HG03439 (cell line): ENCODE measurements around the gene IER3IP1.
"Not testable (repeated sequence)": the region's sequence is repeated elsewhere in the genome, so short reads cannot be mapped to it uniquely, and the experiment has no call there.

ENCODE experiments used
- ATAC-seq: cut with Tn5 transposase; IDR thresholded peaks from one replicate; pipeline ENCODE4 v1.9.1; 2021; ENCODE audit warnings: mild to moderate bottlenecking, moderate library complexity; ENCODE audit not compliant: unreplicated experiment

The IER3IP1 gene

GRCh38 chr18:47175898-47176575, at the start of gene IER3IP1:
IER3IP1 (minus strand) TSS chr18:47176364; CDS start chr18:47176277, 87 bp downstream.
- peak; percentile 84 for ATAC-seq

GRCh38 chr18:47215554-47216138, 39.5 kb upstream of the IER3IP1 start:
- ATAC-seq: no peak

DNA sequence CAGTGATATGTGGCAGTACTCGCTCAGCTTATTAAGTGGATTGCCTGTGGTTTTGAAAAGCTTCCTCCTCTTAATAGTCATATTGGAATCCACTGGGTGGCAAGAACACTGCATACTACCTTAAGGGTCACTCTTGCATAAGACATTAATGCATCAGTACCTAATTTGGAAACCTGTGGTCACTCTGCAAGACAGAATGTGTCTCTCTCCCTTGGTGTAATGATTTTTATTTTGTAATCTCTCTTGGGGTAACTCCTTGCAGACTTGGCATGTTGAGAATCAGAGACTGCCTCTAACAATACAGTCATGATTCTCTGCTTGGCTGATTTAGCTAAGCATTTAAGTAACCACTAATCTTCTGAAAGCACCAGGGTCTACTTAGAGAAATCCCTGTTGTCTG, 33.0 kb upstream of the IER3IP1 start:
- no peak for ATAC-seq

DNA sequence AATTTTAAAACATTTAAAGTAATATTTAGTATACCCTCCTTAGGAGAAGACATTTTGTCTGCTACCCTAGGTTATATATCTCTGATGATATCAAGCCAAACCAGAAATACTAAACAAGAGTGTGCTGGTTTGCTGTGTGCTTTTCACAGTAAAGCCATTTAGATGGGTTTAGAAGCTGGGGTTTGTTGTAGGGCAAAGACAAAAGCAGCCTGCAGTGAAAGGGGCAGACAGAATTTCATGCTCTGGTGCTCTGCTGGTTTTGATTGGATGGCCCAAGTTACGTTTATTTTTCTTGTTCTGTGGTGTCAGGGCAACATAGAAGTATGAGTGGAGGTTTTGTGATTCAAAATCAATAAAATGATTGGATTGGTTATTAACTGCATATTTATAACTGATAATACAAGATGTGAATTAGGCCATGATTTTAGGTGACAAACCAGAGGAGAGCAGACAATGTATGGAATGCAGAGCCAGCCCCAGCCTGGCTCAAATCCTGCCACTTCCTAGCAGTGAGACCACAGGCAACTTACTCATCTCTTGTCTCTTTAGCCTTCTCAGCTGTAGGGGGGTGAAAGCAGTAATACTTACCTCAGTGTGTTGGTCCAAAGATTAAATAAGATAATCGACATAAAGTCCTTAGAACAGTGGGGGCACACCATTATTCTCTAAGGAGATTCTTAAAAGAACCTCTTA, 30.9 kb upstream of the IER3IP1 start:
- no peak for ATAC-seq

DNA sequence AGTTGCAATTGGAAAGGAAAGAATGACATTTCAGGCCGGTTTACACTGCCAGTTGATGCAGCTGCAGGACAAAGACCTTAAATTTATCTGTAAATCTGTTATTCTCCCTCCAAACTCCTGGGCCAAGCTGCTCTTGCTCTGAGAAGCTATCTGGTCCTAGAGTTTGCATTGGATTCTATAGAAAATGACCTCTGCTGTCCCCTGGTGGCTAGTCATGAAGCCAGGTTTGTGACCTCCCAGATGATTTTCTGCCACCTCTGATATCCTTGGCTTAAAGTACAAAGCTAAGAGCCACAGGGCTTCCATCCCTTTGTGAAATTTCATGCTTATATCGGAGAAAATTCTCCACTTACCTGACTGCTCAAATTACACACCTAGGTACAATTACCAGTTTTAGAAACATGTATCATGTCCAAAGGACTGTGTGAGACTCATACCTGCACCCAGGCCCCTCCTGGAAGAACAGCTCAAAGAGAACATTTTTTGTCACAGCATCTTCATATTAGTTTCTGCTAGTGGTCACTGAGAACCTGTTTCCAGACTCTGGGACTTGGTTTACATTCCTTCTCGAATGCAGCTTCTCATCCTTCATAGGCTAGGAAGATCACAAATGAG, 28.9 kb upstream of the IER3IP1 start:
- no peak for ATAC-seq

GRCh38 chr18:47203626-47204464, 27.7 kb upstream of the IER3IP1 start:
- ATAC-seq: no peak

DNA sequence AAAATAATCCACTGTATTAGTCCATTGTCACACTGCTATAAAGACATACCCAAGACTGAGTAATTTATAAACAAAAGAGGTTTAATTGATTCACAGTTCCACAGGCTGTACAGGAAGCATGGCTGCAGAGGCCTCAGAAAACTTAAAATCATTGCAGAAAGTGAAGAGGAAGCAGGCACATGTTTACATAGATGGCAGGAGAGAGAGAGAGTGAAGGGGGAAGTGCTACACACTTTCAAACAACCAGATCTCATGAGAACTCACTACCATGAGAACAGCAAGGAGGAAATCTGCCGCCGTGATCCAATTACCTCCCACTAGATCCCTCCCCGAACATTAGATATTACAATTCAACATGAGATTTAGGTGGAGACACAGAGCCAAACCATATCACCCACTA, 19.8 kb upstream of the IER3IP1 start:
- ATAC-seq: not testable (repeated sequence)

- no peak for ATAC-seq
Observed at GRCh38 chr18:47191961-47192360, 15.8 kb upstream of the IER3IP1 start.

- no peak for ATAC-seq
Observed at GRCh38 chr18:47187721-47188120, 11.6 kb upstream of the IER3IP1 start.

DNA sequence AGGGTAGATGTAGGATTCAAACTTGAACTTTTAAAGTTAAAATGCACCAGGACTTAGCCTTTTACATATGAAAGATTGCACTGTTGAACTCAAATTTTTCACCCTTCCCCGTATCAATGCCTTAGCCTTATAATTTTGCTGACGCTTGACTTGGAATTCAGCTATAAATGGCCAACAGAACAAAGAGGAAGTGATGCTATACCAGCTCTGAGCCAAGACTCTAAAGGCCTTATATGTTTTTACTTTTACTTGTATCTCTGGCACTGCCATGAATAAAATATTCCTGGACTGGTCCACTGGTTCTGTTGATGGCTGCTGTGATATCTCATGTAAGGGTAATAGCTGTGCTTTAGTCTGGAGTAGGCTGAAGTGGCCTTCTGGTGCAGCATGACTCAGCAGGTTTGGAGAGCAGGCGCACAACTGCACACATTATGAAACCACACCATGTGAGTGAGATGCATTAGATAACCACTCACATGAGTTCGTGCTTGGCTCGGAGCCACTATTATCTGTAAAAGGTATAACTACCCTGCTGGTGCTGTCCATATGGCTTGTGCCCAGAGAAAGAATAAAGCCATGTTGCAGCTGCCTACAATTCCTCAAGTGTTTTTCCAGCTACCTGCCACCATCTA, 8.4 kb upstream of the IER3IP1 start:
- no peak for ATAC-seq

GRCh38 chr18:47182156-47182555, 6.0 kb upstream of the IER3IP1 start:
- not testable (repeated sequence) for ATAC-seq

GRCh38 chr18:47180765-47181164, 4.6 kb upstream of the IER3IP1 start:
- ATAC-seq: no peak

DNA sequence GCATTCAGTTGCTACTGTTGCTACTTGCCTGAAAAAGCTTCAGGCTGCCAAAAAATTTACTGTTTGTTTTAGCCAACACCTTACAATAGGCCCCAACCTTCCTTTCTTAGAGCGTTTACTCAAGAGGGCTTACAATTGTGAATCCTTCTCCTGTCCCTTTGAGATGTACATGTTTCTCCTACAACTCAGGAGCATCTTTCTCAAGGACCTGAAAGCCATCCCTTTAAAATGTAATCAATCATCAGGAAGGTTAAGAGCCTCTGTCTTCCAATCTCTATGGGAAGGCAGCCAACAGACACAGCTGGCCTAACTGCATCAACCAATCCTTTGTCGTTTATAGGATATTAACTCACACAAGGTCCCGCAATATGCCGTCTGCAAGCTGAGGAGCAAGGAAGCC, 3.4 kb upstream of the IER3IP1 start:
- ATAC-seq: no peak

- peak; percentile 25 for ATAC-seq
Observed at GRCh38 chr18:47175283-47175897, 774 bp downstream of the IER3IP1 start.

- no peak for ATAC-seq
Observed at GRCh38 chr18:47174545-47175116, 1.5 kb downstream of the IER3IP1 start.

GRCh38 chr18:47172476-47172875, 3.7 kb downstream of the IER3IP1 start:
- no peak for ATAC-seq

GRCh38 chr18:47168913-47169312, 7.3 kb downstream of the IER3IP1 start:
- no peak for ATAC-seq

- no peak for ATAC-seq
Observed at GRCh38 chr18:47168509-47168908, 7.7 kb downstream of the IER3IP1 start.

GRCh38 chr18:47166294-47166693, 9.9 kb downstream of the IER3IP1 start:
- ATAC-seq: no peak

GRCh38 chr18:47163241-47163640, 12.9 kb downstream of the IER3IP1 start:
- ATAC-seq: peak; percentile 63
